HepG2 (cell line): ENCODE data around the gene KISS1R. TPM values are rescaled to one million over a fixed set of nuclear protein-coding genes. Genes with fewer than 3 reads are reported as not detected.
A peak's percentile ranks its signal among the peaks of the same experiment; 100 is the strongest.

Source experiments
- ATAC-seq: fragments of 200-7000 bp; cut with Tn5 transposase; 3 replicates; pipeline ENCODE4 v1.9.1; 2020; ENCODE audit warnings: mild to moderate bottlenecking, moderate library complexity
- BruUV-seq: library from RNA; stranded (reverse); fragments of 400-500 nt; replicated peaks from 2 replicates; lab custom pipeline; 2021; lab: Mats Ljungman, UMichigan
- CTCF ChIA-PET: fragments of 300-600 bp; formaldehyde crosslinking; extraction: SDS; loops from one replicate; lab custom pipeline; 2021; ENCODE audit warnings: low total read pairs, inconsistent platforms, low intra/inter-chr PET ratio; lab: Yijun Ruan, JAX
- POLR2A ChIA-PET: fragments of 350-600 bp; sonication (Branson Sonifier 250); formaldehyde crosslinking; loops from one replicate; lab custom pipeline; 2020; ENCODE audit warnings: antibody characterized with exemption, inconsistent platforms; lab: Yijun Ruan, JAX
- DNase-seq: peaks from one replicate; pipeline ENCODE4 v3.0.0-alpha.2; 2015; ENCODE audit warnings: low spot score
- FAIRE-seq: peaks from 3 replicates; lab custom pipeline; 2011; peaks lifted over from hg19 to GRCh38; lab: Jason Lieb, UNC
- H2AFZ ChIP-seq: one replicate; pipeline ENCODE4 v1.6.1; 2011; ENCODE audit warnings: low read length, inconsistent platforms
- H3K27ac ChIP-seq: fragments of 300-600 bp; 3 replicates; pipeline ENCODE4 v1.8.0; 2011; ENCODE audit warnings: mixed run types, mild to moderate bottlenecking, mixed read lengths, low read length, inconsistent platforms; ENCODE audit not compliant: insufficient read depth; ENCODE audit errors: extremely low read length
- H3K27me3 ChIP-seq, 2 experiments: fragments of 200-600 bp in 1 of 2; 2 replicates in 1 of 2; 3 replicates in 1 of 2; pipeline versions ENCODE4 v1.6.0 to v1.8.0; 2011; ENCODE audit warnings: low read length in 2 of 2, mild to moderate bottlenecking in 2 of 2, moderate library complexity in 2 of 2, inconsistent platforms in 1 of 2; ENCODE audit not compliant: insufficient read depth in 2 of 2, control insufficient read depth in 1 of 2
- H3K36me3 ChIP-seq, 2 experiments: fragments of 200-600 bp in 1 of 2; replicated peaks in 1 of 2; 2 replicates in 1 of 2; 3 replicates in 1 of 2; pipeline versions ENCODE4 v1.5.1 to v1.8.0; 2011; ENCODE audit warnings: low read length in 2 of 2, inconsistent platforms in 1 of 2; ENCODE audit not compliant: insufficient read depth in 2 of 2, control insufficient read depth in 1 of 2
- H3K4me1 ChIP-seq: 2 replicates; pipeline ENCODE4 v1.5.1; 2012; ENCODE audit warnings: low read length, inconsistent platforms; ENCODE audit not compliant: insufficient read depth
- H3K4me2 ChIP-seq: 2 replicates; pipeline ENCODE4 v1.6.0; 2011; ENCODE audit warnings: low read depth, low read length, inconsistent platforms
- H3K4me3 ChIP-seq, 3 experiments: fragments of 200-600 bp in 1 of 3; sonication (generic), shearing (Covaris generic) in 1 of 3; replicated peaks in 1 of 3; 2 replicates each; pipeline ENCODE4 v1.5.1; 2011 to 2016; ENCODE audit warnings: low read length in 3 of 3, inconsistent platforms in 2 of 3, low read depth in 2 of 3, mild to moderate bottlenecking in 2 of 3, control low read depth in 1 of 3, mixed read lengths in 1 of 3; ENCODE audit not compliant: insufficient read depth in 1 of 3
- H3K79me2 ChIP-seq: one replicate; pipeline ENCODE4 v1.6.1; 2011; ENCODE audit warnings: low read length, inconsistent platforms; ENCODE audit not compliant: insufficient read depth
- H3K9ac ChIP-seq: 2 replicates; pipeline ENCODE4 v1.6.0; 2011; ENCODE audit warnings: mild to moderate bottlenecking, low read depth, low read length, inconsistent platforms; ENCODE audit not compliant: insufficient read depth
- H3K9me3 ChIP-seq: 2 replicates; pipeline ENCODE4 v1.5.1; 2012; ENCODE audit warnings: mild to moderate bottlenecking, low read length
- H4K20me1 ChIP-seq: 2 replicates; pipeline ENCODE4 v1.6.0; 2011; ENCODE audit warnings: inconsistent platforms, mild to moderate bottlenecking, low read length, moderate library complexity; ENCODE audit not compliant: insufficient read depth
- DNMT3B ChIP-seq: conservative IDR thresholded peaks from 2 replicates; pipeline ENCODE4 v1.6.1; 2016; ENCODE audit warnings: missing biosample characterization, control low read depth
- ELF1 ChIP-seq: sonication (generic); formaldehyde crosslinking; IDR thresholded peaks from 2 replicates; pipeline ENCODE4 v1.4.0; 2020; ENCODE audit warnings: missing genetic modification reagents
- FOXJ3 ChIP-seq: sonication (generic); formaldehyde crosslinking; IDR thresholded peaks from 2 replicates; pipeline ENCODE4 v1.4.0; 2020; ENCODE audit warnings: missing genetic modification reagents, mild to moderate bottlenecking, borderline replicate concordance
- GABPB1 ChIP-seq: IDR thresholded peaks from 2 replicates; pipeline ENCODE4 v1.6.1; 2016; ENCODE audit warnings: mild to moderate bottlenecking, missing genetic modification reagents, moderate library complexity, missing compliant biosample characterization
- KLF6 ChIP-seq: IDR thresholded peaks from 2 replicates; pipeline ENCODE4 v1.8.0; 2016; ENCODE audit warnings: missing biosample characterization, missing genetic modification reagents
- RBFOX2 ChIP-seq: fragments of 200-400 bp; formaldehyde crosslinking; IDR thresholded peaks from 2 replicates; pipeline ENCODE4 v1.6.1; 2017; ENCODE audit warnings: low read depth, mild to moderate bottlenecking, low read length
- RFX3 ChIP-seq: IDR thresholded peaks from 2 replicates; pipeline ENCODE4 v1.6.1; 2016; ENCODE audit warnings: missing biosample characterization, missing genetic modification reagents
- SAP130 ChIP-seq: IDR thresholded peaks from 2 replicates; pipeline ENCODE4 v1.6.1; 2016; ENCODE audit warnings: low read depth
- SKI ChIP-seq: fragments of 450-650 bp; IDR thresholded peaks from one replicate; pipeline ENCODE4 v1.6.1; 2018; ENCODE audit warnings: mild to moderate bottlenecking; ENCODE audit not compliant: partially characterized antibody
- TCF7 ChIP-seq: sonication (generic); IDR thresholded peaks from 2 replicates; pipeline ENCODE4 v1.6.1; 2016; ENCODE audit warnings: antibody characterized with exemption, low read depth
- ZMAT3 ChIP-seq: sonication (generic); formaldehyde crosslinking; conservative IDR thresholded peaks from 2 replicates; pipeline ENCODE4 v1.7.0; 2021; ENCODE audit warnings: missing genetic modification reagents
- ZNF496 ChIP-seq: sonication (generic); formaldehyde crosslinking; IDR thresholded peaks from 2 replicates; pipeline ENCODE4 v1.8.1; 2023; ENCODE audit warnings: mild to moderate bottlenecking, moderate library complexity, missing genetic modification reagents; ENCODE audit not compliant: insufficient replicate concordance
- WGBS: methylation state at CpG from one replicate; pipeline ENCODE4 v1.1.6; 2017; ENCODE audit warnings: low lambda C conversion rate; 5-methylcytosine and 5-hydroxymethylcytosine counted together
- in situ Hi-C: cut with HindIII; loops from 2 replicates; pipeline ENCODE4 v1.10.0; 2017; ENCODE audit warnings: low pct_unique_long_range_greater_than_20kb; ENCODE audit not compliant: extremely low pct_ligation_motif_present
- intact Hi-C: fragments of 100-400 bp; cut with micrococcal nuclease; formaldehyde crosslinking; loops from one replicate; pipeline ENCODE4 v1.10.0; 2022; ENCODE audit not compliant: unreplicated experiment
- polyA plus RNA-seq, 8 experiments: library from polyadenylated mRNA; depleted of rRNA in 3 of 8; stranded (reverse) in 7 of 8; unstranded in 1 of 8; fragments of >200 nt; fragmentation: Illumina TruSeq in 4 of 8; extraction: Trizol in 4 of 8; gene quantifications; 2 replicates each; pipeline versions ENCODE4 v1.2.1 to v1.2.3, GENCODE V29; 2011 to 2016; ENCODE audit warnings: low read depth in 4 of 8, missing spikeins in 1 of 8, mixed read lengths in 1 of 8; ENCODE audit not compliant: insufficient read depth in 1 of 8
- total RNA-seq, 5 experiments: library from RNA; depleted of rRNA; stranded (reverse); fragments of >200 nt; fragmentation: Illumina TruSeq; extraction: Trizol; gene quantifications; 2 replicates each; pipeline ENCODE4 v1.2.3, GENCODE V29; 2016; ENCODE audit warnings: low read depth in 1 of 5
- TF ChIP-seq, protein P1 (sequence below): sonication (generic); formaldehyde crosslinking; IDR thresholded peaks from 2 replicates; pipeline ENCODE4 v1.9.0; 2021; ENCODE audit warnings: missing genetic modification reagents, borderline replicate concordance
- TF ChIP-seq, protein P2 (sequence below): sonication (generic); IDR thresholded peaks from 2 replicates; pipeline ENCODE4 v1.6.1; 2016; ENCODE audit warnings: low read depth, borderline replicate concordance
- TF ChIP-seq, protein P3 (sequence below): sonication (generic); formaldehyde crosslinking; conservative IDR thresholded peaks from 2 replicates; pipeline ENCODE4 v1.5.0; 2020; ENCODE audit warnings: missing genetic modification reagents
- TF ChIP-seq, protein P4 (sequence below): fragments of 450-650 bp; IDR thresholded peaks from 2 replicates; pipeline ENCODE4 v1.6.1; 2017; ENCODE audit warnings: mild to moderate bottlenecking

KISS1R gene
- total and polyA plus RNA-seq, 2 of the 13 experiments (the other 11 are each of a cell fraction or from before 2014, with no cell fraction given), result 1.1 to 10.2 TPM

DNA sequence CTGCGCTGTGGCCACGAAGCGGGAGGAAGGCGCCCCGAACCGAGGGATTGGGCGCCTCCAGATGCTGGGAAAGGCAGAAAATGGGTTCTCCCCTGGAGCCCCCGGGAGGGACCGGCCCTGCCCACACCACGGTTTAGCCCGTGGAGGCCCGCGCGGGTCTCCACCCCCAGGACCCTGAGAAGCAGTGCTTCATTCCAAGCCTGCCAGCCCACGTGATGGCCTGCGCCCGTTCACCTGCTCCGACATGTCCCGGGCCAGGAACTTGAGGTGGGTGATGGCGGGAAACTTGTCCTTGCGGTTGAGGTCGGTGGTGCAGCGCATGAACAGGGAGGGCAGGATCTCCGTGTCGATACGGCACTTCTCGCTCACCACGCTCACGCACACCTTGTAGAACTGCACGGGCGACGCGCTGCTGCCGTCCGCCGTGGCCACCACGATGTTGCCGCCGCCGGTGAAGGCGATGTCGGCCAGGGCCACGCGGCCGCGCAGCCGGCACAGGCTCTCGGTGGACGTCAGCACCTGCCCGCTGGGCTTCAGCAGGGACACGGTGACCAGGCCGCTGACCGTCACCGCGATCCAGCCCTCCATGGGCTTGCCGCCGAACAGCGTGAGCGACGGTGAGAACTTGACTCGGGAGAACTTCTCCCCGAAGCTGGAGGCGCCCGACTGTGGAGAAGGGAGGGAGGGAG is 31.5 kb upstream of the KISS1R start (continued):
- TF ChIP-seq, protein P1, sequence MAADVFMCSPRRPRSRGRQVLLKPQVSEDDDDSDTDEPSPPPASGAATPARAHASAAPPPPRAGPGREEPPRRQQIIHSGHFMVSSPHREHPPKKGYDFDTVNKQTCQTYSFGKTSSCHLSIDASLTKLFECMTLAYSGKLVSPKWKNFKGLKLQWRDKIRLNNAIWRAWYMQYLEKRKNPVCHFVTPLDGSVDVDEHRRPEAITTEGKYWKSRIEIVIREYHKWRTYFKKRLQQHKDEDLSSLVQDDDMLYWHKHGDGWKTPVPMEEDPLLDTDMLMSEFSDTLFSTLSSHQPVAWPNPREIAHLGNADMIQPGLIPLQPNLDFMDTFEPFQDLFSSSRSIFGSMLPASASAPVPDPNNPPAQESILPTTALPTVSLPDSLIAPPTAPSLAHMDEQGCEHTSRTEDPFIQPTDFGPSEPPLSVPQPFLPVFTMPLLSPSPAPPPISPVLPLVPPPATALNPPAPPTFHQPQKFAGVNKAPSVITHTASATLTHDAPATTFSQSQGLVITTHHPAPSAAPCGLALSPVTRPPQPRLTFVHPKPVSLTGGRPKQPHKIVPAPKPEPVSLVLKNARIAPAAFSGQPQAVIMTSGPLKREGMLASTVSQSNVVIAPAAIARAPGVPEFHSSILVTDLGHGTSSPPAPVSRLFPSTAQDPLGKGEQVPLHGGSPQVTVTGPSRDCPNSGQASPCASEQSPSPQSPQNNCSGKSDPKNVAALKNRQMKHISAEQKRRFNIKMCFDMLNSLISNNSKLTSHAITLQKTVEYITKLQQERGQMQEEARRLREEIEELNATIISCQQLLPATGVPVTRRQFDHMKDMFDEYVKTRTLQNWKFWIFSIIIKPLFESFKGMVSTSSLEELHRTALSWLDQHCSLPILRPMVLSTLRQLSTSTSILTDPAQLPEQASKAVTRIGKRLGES, result no peak
- no peak for TF ChIP-seq ELF1 (CRISPR knock-in tag)
- no peak for TF ChIP-seq FOXJ3 (CRISPR knock-in tag)
- TF ChIP-seq ZNF496 (CRISPR knock-in tag), result no peak
- TF ChIP-seq TCF7, result no peak
- TF ChIP-seq KLF6 (CRISPR knock-in tag), result no peak
- no peak for TF ChIP-seq SKI
- TF ChIP-seq RBFOX2, result peak; percentile 68

DNA sequence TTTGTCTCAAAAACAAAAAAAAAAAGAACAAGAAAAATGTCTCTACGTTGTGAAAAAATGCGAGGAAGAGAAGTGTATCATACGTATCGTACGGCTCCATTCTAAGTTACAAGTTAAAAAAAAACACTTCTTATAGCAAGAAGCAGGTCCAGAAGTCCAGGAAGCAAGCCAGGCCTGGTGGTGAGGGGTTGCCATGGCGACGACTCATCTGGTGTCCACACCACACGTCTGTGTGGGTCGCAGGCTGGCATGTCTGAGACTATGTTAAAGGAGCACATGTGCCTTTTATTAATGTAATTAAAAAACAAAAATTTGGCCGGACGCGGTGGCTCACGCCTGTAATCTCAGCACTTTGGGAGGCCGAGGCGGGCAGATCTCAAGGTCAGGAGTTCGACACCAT is 30.1 kb upstream of the KISS1R start:
- ChIA-PET POLR2A (no interaction called here), CTCF (no interaction called here)
- ATAC-seq (peak; percentile 38; the same call in 1 of the 3 replicates), FAIRE-seq (no peak), DNase-seq (peak; percentile 38)
- Histone ChIP-seq H4K20me1 (no peaks in the 10 kb centered on the region; the same call in 1 of the 2 replicates), H3K9me3 (no peaks in the 10 kb centered on the region), H3K4me3 (no peak overlapping the region), H2AFZ (no peak overlapping the region), H3K4me2 (no peak overlapping the region), H3K79me2 (peaks cover 5% of the 10 kb centered on the region), H3K36me3 (peaks cover 17 to 33% of the 10 kb centered on the region in 2 experiments; a peak in 4 of 5 replicates), H3K4me1 (peaks cover 9% of the 10 kb centered on the region), H3K27ac (no peak overlapping the region), H3K27me3 (no peaks in the 10 kb centered on the region), H3K9ac (no peak overlapping the region)
- WGBS, result 86% methylated on average over 16 of the region's 16 CpGs
- BruUV-seq, result no TSS peak
- in situ Hi-C loops, result no loop called here
- intact Hi-C loops, result no loop called here
- TF ChIP-seq RFX3 (CRISPR knock-in tag) (peak; percentile 79), GABPB1 (CRISPR knock-in tag) (no peak), SAP130 (0 out of 2 replicates have a peak, but pooled peaks have one; percentile 12), ZMAT3 (CRISPR knock-in tag) (no peak), DNMT3B (CRISPR knock-in tag) (no peak)
- TF ChIP-seq, protein P2, sequence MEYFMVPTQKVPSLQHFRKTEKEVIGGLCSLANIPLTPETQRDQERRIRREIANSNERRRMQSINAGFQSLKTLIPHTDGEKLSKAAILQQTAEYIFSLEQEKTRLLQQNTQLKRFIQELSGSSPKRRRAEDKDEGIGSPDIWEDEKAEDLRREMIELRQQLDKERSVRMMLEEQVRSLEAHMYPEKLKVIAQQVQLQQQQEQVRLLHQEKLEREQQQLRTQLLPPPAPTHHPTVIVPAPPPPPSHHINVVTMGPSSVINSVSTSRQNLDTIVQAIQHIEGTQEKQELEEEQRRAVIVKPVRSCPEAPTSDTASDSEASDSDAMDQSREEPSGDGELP, result peak; percentile 16; the same call in 1 of the 2 replicates
- TF ChIP-seq, protein P3, sequence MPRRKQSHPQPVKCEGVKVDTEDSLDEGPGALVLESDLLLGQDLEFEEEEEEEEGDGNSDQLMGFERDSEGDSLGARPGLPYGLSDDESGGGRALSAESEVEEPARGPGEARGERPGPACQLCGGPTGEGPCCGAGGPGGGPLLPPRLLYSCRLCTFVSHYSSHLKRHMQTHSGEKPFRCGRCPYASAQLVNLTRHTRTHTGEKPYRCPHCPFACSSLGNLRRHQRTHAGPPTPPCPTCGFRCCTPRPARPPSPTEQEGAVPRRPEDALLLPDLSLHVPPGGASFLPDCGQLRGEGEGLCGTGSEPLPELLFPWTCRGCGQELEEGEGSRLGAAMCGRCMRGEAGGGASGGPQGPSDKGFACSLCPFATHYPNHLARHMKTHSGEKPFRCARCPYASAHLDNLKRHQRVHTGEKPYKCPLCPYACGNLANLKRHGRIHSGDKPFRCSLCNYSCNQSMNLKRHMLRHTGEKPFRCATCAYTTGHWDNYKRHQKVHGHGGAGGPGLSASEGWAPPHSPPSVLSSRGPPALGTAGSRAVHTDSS (CRISPR knock-in tag), result no peak
- TF ChIP-seq, protein P4, sequence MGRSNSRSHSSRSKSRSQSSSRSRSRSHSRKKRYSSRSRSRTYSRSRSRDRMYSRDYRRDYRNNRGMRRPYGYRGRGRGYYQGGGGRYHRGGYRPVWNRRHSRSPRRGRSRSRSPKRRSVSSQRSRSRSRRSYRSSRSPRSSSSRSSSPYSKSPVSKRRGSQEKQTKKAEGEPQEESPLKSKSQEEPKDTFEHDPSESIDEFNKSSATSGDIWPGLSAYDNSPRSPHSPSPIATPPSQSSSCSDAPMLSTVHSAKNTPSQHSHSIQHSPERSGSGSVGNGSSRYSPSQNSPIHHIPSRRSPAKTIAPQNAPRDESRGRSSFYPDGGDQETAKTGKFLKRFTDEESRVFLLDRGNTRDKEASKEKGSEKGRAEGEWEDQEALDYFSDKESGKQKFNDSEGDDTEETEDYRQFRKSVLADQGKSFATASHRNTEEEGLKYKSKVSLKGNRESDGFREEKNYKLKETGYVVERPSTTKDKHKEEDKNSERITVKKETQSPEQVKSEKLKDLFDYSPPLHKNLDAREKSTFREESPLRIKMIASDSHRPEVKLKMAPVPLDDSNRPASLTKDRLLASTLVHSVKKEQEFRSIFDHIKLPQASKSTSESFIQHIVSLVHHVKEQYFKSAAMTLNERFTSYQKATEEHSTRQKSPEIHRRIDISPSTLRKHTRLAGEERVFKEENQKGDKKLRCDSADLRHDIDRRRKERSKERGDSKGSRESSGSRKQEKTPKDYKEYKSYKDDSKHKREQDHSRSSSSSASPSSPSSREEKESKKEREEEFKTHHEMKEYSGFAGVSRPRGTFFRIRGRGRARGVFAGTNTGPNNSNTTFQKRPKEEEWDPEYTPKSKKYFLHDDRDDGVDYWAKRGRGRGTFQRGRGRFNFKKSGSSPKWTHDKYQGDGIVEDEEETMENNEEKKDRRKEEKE, result no peak
